Ovary (tissue), 3 donors: ENCODE data around the gene TRAF3IP1.

Experiments used
- CTCF ChIP-seq, 3 donors: fragments of 450-650 bp in 2 of 3; fragments of 200-600 bp in 1 of 3; IDR thresholded peaks; one replicate each; pipeline versions ENCODE4 v1.5.1 to v1.8.0; 2016 to 2022; ENCODE audit warnings: antibody characterized with exemption in 3 of 3, mild to moderate bottlenecking in 1 of 3
- EP300 ChIP-seq: sonication (generic); formaldehyde crosslinking; IDR thresholded peaks from one replicate; pipeline ENCODE4 v1.6.1; 2017; ENCODE audit warnings: antibody characterized with exemption
- POLR2A ChIP-seq: fragments of 450-650 bp; IDR thresholded peaks from one replicate; pipeline ENCODE4 v1.6.1; 2017; ENCODE audit warnings: antibody characterized with exemption, mild to moderate bottlenecking, moderate library complexity
- donor health status: DM: no; HTN: no; CAD: no.

GRCh38 chr2:238380785-238381184 is 60.5 kb downstream of the TRAF3IP1 start:
- TF ChIP-seq EP300 (no peak), POLR2A (no peak), CTCF (IDR thresholded peaks at IDR 0.05) (no peak)
